ENCODE data around the gene TSC22D4. TPM values are rescaled to one million over a fixed set of nuclear protein-coding genes. Genes with fewer than 3 reads are reported as not detected.
A peak's percentile ranks its signal among the peaks of the same experiment; 100 is the strongest.

The TSC22D4 gene
- total RNA-seq, 2 donors from 2014 or later = 25.3 to 29.1 TPM

DNA sequence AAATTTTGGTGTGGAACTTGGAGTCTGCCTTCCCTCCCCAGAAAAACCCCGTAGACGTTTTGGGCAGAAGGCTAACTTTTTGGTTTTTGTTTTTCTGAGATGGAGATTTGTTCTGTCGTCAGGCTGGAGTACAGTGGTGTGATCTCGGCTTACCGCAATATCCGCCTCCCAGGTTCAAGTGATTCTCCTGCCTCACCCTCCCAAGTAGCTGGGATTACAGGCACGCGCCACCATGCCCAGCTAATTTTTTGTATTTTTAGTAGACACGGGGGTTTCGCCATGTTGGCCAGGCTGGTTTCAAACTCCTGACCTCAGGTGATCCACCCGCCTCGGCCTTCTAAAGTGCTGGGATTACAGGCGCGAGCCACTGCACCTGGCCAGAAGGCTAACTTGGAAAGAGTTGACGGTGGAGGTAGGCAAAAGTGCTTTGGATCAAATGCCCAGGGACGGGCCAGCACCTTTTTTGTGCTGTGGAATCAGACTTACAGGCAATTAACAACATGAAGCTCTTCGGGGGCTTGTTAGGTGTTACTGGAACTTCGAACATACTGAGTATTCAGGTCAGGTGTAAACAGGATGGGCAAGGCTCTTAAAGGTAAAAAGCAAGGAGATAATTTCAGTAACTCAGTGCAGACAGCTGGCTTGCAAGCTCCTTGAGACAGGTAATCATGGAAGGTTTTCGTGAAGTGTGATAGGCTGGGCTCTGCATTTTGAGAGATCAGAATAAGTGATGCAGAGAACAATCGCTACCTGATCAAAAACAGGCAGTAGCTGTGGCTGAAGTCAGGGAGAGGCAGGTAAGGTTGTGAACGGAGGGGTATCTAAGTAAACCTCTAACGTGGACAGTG is 44.5 kb downstream of the TSC22D4 start:
- intact Hi-C loops (cut with DNase I) = no loop called here
- DNase-seq (ENCODE audit: low spot score) = no peak

GRCh38 chr7:100433592-100434296 is 45.3 kb downstream of the TSC22D4 start:
- DNase-seq (ENCODE audit: low spot score) = peak; percentile 49
- intact Hi-C loops (cut with DNase I) = no loop called here

GRCh38 chr7:100433276-100433591 is 45.8 kb downstream of the TSC22D4 start:
- no peak for DNase-seq (ENCODE audit: low spot score)
- intact Hi-C loops (cut with DNase I) = no loop called here

GRCh38 chr7:100432621-100433275 is 46.3 kb downstream of the TSC22D4 start:
- DNase-seq (ENCODE audit: low spot score) = peak; percentile 70
- intact Hi-C loops (cut with DNase I) = no loop called here

DNA sequence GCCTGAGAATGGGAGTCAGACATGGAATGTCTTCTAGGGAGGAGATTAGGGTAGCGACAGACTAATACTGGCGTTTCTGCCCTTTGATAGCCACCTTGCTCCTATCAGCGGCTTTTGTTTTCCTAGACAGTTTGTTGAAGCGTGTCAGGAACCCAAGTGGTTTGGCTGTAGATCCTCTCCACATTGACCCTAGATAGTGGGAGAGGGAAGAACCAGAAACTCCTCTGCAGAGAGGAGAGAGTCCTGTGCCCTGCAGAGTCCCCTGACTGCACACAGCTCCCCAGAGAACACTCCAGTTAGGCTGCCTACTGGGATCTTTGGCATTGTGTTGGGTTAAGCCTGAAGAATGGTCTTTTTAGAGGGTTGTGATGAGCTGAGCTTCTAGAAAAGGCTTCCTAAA is 47.0 kb downstream of the TSC22D4 start:
- DNase-seq (ENCODE audit: low spot score) = no peak
- intact Hi-C loops (cut with DNase I) = no loop called here

GRCh38 chr7:100431286-100431735 is 47.7 kb downstream of the TSC22D4 start:
- intact Hi-C loops (cut with DNase I) = no loop called here
- DNase-seq (ENCODE audit: low spot score) = peak; percentile 81

DNA sequence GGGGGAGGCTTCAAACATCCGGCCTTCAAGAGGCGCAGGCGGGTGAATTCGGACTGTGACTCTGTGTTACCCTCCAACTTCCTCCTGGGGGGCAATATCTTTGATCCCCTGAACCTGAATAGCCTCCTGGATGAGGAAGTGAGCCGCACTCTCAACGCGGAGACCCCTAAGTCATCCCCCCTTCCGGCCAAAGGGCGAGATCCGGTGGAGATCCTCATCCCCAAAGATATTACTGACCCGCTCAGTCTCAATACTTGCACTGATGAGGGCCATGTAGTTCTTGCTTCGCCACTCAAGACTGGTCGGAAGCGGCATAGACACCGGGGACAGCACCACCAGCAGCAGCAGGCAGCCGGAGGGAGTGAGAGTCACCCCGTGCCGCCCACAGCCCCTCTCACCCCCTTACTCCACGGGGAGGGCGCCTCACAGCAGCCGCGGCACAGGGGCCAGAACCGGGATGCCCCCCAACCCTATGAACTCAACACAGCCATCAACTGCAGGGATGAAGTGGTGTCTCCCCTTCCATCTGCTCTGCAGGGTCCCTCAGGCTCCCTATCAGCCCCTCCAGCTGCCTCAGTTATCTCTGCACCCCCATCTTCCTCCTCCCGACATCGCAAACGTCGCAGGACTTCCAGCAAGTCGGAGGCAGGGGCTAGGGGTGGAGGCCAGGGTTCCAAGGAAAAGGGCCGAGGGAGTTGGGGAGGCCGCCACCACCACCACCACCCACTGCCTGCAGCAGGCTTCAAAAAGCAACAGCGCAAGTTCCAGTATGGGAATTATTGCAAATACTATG is 48.3 kb downstream of the TSC22D4 start:
- no peak for DNase-seq (ENCODE audit: low spot score)
- intact Hi-C loops (cut with DNase I) = no loop called here

- intact Hi-C loops (cut with DNase I) = no loop called here
- DNase-seq (ENCODE audit: low spot score) = peak; percentile 99
These were observed 49.1 kb downstream of the TSC22D4 start, which contains the start of gene MEPCE for GRCh38 chr7:100429637-100430492. TSS of gene MEPCE (plus strand) at chr7:100429831. CDS start at chr7:100430019, 188 bp downstream.

- intact Hi-C loops (cut with DNase I) = no loop called here
- DNase-seq (ENCODE audit: low spot score) = peak; percentile 100
These were observed 49.9 kb downstream of the TSC22D4 start for GRCh38 chr7:100428967-100429636.

DNA sequence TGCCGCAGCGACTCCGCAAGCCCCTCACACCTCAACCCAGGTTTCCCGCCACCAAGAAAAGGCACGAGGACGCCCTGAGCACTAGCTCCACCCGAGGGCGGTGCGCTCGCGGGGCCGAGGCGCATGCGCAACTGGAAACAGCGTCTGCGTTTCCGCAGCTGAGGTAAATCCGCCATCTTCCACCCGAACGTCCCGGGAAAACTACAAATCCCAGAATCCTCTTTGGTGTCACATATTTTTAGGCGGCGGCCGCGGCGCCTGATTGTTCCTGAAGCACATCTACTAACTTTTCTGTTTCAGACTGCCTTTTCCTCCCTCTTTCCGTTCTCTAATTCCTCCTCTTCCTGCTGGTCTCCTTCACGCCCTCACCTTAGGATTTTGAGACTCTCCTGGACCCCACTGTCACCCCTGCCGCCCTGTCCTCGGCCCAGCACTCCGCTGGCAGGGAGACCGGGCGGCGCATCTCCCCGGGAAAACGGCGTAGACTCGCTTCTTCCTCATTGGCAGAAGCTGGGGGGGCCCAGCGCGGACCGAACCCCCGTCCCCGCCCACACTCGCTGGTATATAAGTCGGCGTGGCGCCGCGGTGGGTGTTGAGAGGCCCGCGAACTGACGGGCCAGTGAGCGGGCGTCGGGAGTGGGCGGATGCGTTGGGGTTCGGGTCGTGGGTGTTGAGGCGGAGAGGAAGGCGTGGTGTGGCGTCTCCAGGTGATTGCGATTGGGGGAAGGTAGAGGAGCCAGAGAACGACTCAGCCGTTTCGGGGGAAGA is 50.6 kb downstream of the TSC22D4 start, which contains the start of gene ZCWPW1:
ZCWPW1 (minus strand) TSS at position 505 of the 768 bp plus-strand sequence. CDS start 8,054 bp downstream, outside the sequence.
- DNase-seq (ENCODE audit: low spot score) = peak; percentile 99
- intact Hi-C loops (cut with DNase I) = no loop called here

- DNase-seq (ENCODE audit: low spot score) = no peak
- intact Hi-C loops (cut with DNase I) = no loop called here
These were observed 51.2 kb downstream of the TSC22D4 start for GRCh38 chr7:100427762-100428198.

GRCh38 chr7:100426516-100426915 is 52.5 kb downstream of the TSC22D4 start:
- intact Hi-C loops (cut with DNase I) = no loop called here

GRCh38 chr7:100425347-100425746 is 53.7 kb downstream of the TSC22D4 start:
- intact Hi-C loops (cut with DNase I) = no loop called here
- DNase-seq (ENCODE audit: low spot score) = no peak

More at GRCh38 chr7:100426516-100426915, 52.5 kb downstream of the TSC22D4 start:
- no peak for DNase-seq (ENCODE audit: low spot score)

- intact Hi-C loops (cut with DNase I) = no loop called here
- no peak for DNase-seq (ENCODE audit: low spot score)
These were observed 55.7 kb downstream of the TSC22D4 start for GRCh38 chr7:100423315-100423714.

DNA sequence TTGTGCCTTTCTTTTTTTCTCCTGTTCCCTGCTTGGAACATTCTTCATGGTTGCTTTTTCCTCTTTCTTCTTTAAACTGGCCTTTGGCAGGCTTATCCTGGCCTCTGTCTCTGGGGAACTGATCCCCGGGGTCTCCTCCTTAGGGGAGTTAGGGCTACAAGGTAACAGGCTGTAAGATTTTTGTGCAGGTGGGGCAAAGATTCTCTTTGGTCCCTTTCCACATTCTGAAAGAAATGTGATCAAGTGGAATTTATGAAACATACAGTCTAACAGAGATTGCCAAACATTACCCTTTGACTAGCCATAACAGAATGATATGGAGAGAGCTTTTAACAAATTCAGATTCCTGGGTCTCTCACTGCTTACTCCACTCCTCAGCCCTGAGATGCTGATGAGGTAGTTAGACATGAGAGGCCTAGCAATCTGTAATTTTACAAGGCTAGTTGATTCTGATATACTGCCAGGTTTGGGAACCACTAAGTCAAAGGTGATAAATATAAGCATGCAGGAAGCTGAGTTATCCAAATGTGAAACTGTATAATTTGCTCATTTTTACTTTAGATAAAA is 59.3 kb downstream of the TSC22D4 start:
- intact Hi-C loops (cut with DNase I) = loop anchor here in 1 of 2 donors (2.0 kb wide), 1 partner anchor 13 kb away; no protein-coding TSS in a partner anchor

DNA sequence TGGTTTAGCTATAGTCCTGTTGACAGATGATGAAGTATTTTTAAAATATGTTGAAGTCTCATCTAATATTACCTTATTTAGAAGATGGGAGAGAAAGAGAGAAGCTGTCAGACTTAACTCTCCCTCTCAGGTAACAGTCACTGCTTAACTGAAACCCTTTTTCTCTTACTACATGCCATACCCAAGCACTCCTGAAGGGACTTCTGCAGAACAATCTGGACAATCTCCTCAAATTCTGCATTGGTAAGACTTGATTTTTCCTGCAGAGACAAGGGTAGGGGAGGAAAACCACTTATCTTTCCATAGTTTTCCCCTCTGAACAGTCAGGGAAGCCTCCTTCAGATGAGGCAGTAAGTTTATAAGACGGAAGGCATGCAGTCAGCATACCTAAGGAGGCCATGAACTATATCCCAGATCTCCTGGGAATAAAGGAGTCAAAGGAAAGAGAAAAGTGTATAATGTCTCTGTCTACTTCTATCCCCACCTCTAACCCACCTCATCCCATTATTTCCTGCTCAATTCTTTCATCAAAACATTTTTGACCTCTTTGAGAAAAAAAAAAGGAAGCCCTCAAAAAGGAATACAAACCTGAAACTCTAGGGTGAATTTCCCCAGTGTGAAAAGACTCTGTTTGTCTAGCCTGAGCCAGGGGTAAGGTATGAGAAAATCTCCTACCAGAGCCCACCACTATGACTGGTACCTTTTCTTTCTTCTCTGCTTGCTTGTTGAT is 59.9 kb downstream of the TSC22D4 start:
- no peak for DNase-seq (ENCODE audit: low spot score)
- intact Hi-C loops (cut with DNase I) = no loop called here

More for the DNA sequence above, 59.3 kb downstream of the TSC22D4 start:
- no peak for DNase-seq (ENCODE audit: low spot score)
